PC-3 (cell line): ENCODE data around the gene DPYSL4. TPM values are rescaled to one million over a fixed set of nuclear protein-coding genes. Genes with fewer than 3 reads are reported as not detected.

Experiments
- ATAC-seq: fragments of 200-7000 bp; cut with Tn5 transposase; 2 replicates; pipeline ENCODE4 v1.9.1; 2020; ENCODE audit warnings: mild to moderate bottlenecking, moderate library complexity
- BruUV-seq: library from RNA; stranded (reverse); fragments of 400-500 nt; replicated peaks from 2 replicates; lab custom pipeline; 2021; lab: Mats Ljungman, UMichigan
- CTCF ChIA-PET: fragments of 300-600 bp; sonication (Branson Sonifier 250); formaldehyde crosslinking; loops from one replicate; lab custom pipeline; 2022; ENCODE audit warnings: antibody characterized with exemption; lab: Charles Lee
- POLR2A ChIA-PET: fragments of 300-600 bp; sonication (Branson Sonifier 250); formaldehyde crosslinking; loops from one replicate; lab custom pipeline; 2022; ENCODE audit warnings: antibody characterized with exemption; ENCODE audit not compliant: unreplicated experiment; lab: Charles Lee
- DNase-seq: peaks from one replicate; pipeline ENCODE4 v3.0.0-alpha.2; 2015
- H2AFZ ChIP-seq: fragments of 300-600 bp; sonication (generic); 2 replicates; pipeline ENCODE4 v1.6.0; 2016; ENCODE audit warnings: antibody characterized with exemption, low read length
- H3F3A ChIP-seq: fragments of 300-600 bp; sonication (generic); one replicate; pipeline ENCODE4 v1.6.0; 2017; ENCODE audit warnings: antibody characterized with exemption, low read length, control low read depth, mild to moderate bottlenecking; ENCODE audit not compliant: unreplicated experiment
- H3K27ac ChIP-seq: fragments of 300-600 bp; sonication (generic); 2 replicates; pipeline ENCODE4 v1.5.1; 2016; ENCODE audit warnings: mild to moderate bottlenecking, low read length
- H3K27me3 ChIP-seq: fragments of 300-600 bp; sonication (generic); 2 replicates; pipeline ENCODE4 v1.6.1; 2016; ENCODE audit warnings: low read length, mixed read lengths
- H3K36me3 ChIP-seq: fragments of 300-600 bp; sonication (generic); 2 replicates; pipeline ENCODE4 v1.6.1; 2016; ENCODE audit warnings: low read depth, mixed run types, low read length, mixed read lengths
- H3K4me1 ChIP-seq: fragments of 300-600 bp; sonication (generic); 2 replicates; pipeline ENCODE4 v1.5.1; 2016; ENCODE audit warnings: low read length; ENCODE audit not compliant: insufficient read depth
- H3K4me2 ChIP-seq: fragments of 300-600 bp; sonication (generic); 2 replicates; pipeline ENCODE4 v1.6.0; 2016; ENCODE audit warnings: low read length
- H3K4me3 ChIP-seq: fragments of 300-600 bp; sonication (generic); 2 replicates; pipeline ENCODE4 v1.5.1; 2016; ENCODE audit warnings: mild to moderate bottlenecking, low read length, mixed read lengths
- H3K79me2 ChIP-seq: fragments of 300-600 bp; sonication (generic); 2 replicates; pipeline ENCODE4 v1.6.1; 2017; ENCODE audit warnings: low read length, mixed read lengths
- H3K9ac ChIP-seq: fragments of 300-600 bp; sonication (generic); 2 replicates; pipeline ENCODE4 v1.6.0; 2016; ENCODE audit warnings: mild to moderate bottlenecking, low read length
- H3K9me2 ChIP-seq: fragments of 300-600 bp; sonication (generic); replicated peaks from 2 replicates; pipeline ENCODE4 v1.6.1; 2016; ENCODE audit warnings: mixed run types, low read length, mixed read lengths
- H3K9me3 ChIP-seq: fragments of 300-600 bp; sonication (generic); 2 replicates; pipeline ENCODE4 v1.6.1; 2016; ENCODE audit warnings: low read length, mixed read lengths
- H4K20me1 ChIP-seq: fragments of 300-600 bp; sonication (generic); 2 replicates; pipeline ENCODE4 v1.6.1; 2016; ENCODE audit warnings: low read length, mixed read lengths
- EZH2 ChIP-seq: fragments of 300-600 bp; sonication (generic); IDR thresholded peaks from one replicate; pipeline ENCODE4 v1.6.1; 2017; ENCODE audit warnings: antibody characterized with exemption, mild to moderate bottlenecking, low read length; ENCODE audit not compliant: unreplicated experiment
- EZH2phosphoT487 ChIP-seq: fragments of 300-600 bp; sonication (generic); IDR thresholded peaks from 2 replicates; pipeline ENCODE4 v1.6.1; 2018; ENCODE audit warnings: mild to moderate bottlenecking, antibody characterized with exemption, low read length, borderline replicate concordance
- intact Hi-C: fragments of 100-400 bp; cut with micrococcal nuclease; formaldehyde crosslinking; loops from 2 replicates; pipeline ENCODE4 v1.9.0; 2023
- total RNA-seq: library from RNA; depleted of rRNA; stranded (reverse); fragments of >200 nt; gene quantifications from 2 replicates; pipeline ENCODE4 v1.2.3, GENCODE V29; 2014
- TF ChIP-seq, protein P1 (sequence below): fragments of 300-600 bp; sonication (generic); conservative IDR thresholded peaks from 2 replicates; pipeline ENCODE4 v1.5.1; 2017; ENCODE audit warnings: antibody characterized with exemption, low read depth, mild to moderate bottlenecking, low read length

Gene DPYSL4
- total RNA-seq, 1 experiment from 2014 or later = 10.2 TPM

DNA sequence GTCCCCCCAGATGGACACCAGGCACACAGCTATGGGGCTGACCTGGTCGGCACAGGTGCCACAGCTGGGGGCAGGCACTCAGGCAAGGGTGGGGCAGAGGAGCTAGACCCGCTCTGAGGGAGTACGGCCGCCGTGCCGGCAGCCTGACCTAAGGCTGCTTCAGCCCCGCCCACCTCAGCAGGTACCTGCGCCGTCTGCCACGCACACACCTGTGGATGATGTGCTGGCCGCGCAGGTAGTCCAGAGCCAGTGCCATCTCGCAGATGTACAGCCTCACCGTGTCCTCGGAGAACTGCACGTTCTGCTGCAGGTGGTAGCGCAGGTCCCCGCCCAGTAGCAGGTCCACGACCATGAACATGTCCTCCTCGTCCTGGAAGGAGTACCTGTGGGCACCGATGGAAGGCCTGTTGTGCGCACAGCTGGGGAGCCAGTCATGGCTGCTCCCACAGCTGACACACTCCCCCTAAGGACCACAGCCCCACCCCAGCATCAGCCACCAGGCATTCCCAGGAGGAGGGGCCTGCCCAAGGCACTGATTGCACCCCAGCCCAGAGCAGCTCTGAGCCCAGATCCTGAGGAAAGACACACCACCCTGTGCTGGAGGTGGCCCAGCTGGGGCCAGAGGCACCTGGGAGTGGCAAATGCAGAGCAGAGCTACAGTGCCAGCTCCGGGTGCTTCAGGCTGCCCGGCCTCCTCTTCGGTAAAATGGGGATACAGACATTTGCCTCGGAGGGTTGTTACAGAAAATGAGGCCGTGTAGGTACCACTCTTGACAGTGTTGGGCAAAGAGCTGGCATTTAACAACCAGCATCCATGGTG is 40.0 kb downstream of the DPYSL4 start:
- H4K20me1 ChIP-seq = no peaks in the 10 kb centered on the region
- ChIA-PET POLR2A (no interaction called here), CTCF (no interaction called here)
- H3K36me3 ChIP-seq = no peaks in the 10 kb centered on the region
- no peak overlapping the region for H3K4me2 ChIP-seq
- H3F3A ChIP-seq = no peaks in the 10 kb centered on the region
- H3K9ac ChIP-seq = no peak overlapping the region
- DNase-seq (no peak), ATAC-seq (no peak)
- no peaks in the 10 kb centered on the region for H3K9me2 ChIP-seq
- no peaks in the 10 kb centered on the region for H3K27me3 ChIP-seq
- H3K79me2 ChIP-seq = no peaks in the 10 kb centered on the region
- H3K4me3 ChIP-seq = no peak overlapping the region
- no peak overlapping the region for H2AFZ ChIP-seq
- no TSS peak for BruUV-seq
- no peak overlapping the region for H3K27ac ChIP-seq
- intact Hi-C loops = no loop called here
- no peak for TF ChIP-seq EZH2phosphoT487
- TF ChIP-seq, protein P1, sequence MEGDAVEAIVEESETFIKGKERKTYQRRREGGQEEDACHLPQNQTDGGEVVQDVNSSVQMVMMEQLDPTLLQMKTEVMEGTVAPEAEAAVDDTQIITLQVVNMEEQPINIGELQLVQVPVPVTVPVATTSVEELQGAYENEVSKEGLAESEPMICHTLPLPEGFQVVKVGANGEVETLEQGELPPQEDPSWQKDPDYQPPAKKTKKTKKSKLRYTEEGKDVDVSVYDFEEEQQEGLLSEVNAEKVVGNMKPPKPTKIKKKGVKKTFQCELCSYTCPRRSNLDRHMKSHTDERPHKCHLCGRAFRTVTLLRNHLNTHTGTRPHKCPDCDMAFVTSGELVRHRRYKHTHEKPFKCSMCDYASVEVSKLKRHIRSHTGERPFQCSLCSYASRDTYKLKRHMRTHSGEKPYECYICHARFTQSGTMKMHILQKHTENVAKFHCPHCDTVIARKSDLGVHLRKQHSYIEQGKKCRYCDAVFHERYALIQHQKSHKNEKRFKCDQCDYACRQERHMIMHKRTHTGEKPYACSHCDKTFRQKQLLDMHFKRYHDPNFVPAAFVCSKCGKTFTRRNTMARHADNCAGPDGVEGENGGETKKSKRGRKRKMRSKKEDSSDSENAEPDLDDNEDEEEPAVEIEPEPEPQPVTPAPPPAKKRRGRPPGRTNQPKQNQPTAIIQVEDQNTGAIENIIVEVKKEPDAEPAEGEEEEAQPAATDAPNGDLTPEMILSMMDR = no peak
- TF ChIP-seq EZH2 = no peak
- no peaks in the 10 kb centered on the region for H3K9me3 ChIP-seq
- H3K4me1 ChIP-seq = no peaks in the 10 kb centered on the region

DNA sequence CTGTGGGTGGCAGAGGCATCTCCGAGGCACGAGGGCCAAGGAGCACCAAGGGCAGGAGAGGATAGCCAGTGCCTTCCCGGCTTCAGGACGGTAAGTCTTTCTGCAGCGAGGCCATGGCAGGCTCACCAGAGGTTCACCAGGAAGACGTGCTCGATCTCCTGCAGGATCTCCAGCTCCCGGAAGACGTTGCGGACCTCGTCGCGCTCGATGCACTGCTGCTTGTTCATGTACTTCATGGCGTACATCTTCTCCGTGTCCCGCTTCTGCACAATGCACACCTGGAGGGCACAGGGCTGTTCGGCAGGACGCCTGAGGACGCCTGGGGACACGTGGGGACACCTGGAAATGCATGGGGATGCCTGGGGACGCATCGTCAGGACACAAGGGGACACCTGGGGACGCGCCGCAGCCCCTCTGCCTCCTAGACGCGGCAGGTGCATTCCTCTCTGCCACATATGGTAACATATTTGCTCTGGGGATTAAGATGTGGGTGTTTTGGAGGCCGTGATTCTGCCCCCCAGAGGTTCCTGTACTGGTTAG is 41.2 kb downstream of the DPYSL4 start:
- no peak overlapping the region for H3K27ac ChIP-seq
- TF ChIP-seq, protein P1 = no peak
- no peak for TF ChIP-seq EZH2phosphoT487
- TF ChIP-seq EZH2 = no peak
- H3K79me2 ChIP-seq = no peaks in the 10 kb centered on the region
- H3K9ac ChIP-seq = no peak overlapping the region
- H3F3A ChIP-seq = no peaks in the 10 kb centered on the region
- DNase-seq = no peak
- ChIA-PET POLR2A (no interaction called here), CTCF (no interaction called here)
- no peak overlapping the region for H2AFZ ChIP-seq
- H3K4me3 ChIP-seq = no peak overlapping the region
- intact Hi-C loops = no loop called here
- BruUV-seq = no TSS peak
- H3K36me3 ChIP-seq = no peaks in the 10 kb centered on the region
- H3K9me3 ChIP-seq = no peaks in the 10 kb centered on the region
- no peak overlapping the region for H3K4me2 ChIP-seq
- no peak for ATAC-seq
- H3K4me1 ChIP-seq = no peaks in the 10 kb centered on the region
- no peaks in the 10 kb centered on the region for H4K20me1 ChIP-seq
- H3K9me2 ChIP-seq = no peaks in the 10 kb centered on the region
- H3K27me3 ChIP-seq = no peaks in the 10 kb centered on the region

DNA sequence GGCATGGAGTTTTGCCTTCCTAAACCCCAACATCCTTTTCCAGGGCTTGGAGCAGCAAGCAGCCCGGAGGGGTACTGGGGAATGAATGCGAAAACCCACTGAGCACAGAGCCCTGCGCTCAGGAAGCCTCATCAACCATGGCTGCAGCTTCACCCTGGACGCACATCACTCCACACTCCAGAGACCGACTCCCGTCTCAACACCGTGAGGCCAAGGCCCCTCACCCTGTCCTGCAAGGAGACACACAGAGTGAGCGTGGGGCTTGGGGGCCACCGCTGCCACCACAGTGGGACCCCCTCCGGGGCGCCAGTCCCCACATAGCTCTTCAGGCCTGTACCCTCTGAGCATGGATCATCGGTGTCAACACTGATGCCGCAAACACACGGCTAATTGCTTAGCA is 41.9 kb downstream of the DPYSL4 start:
- H3K9ac ChIP-seq = no peak overlapping the region
- no peaks in the 10 kb centered on the region for H3F3A ChIP-seq
- no peaks in the 10 kb centered on the region for H3K9me3 ChIP-seq
- H3K27ac ChIP-seq = no peak overlapping the region
- H3K27me3 ChIP-seq = no peaks in the 10 kb centered on the region
- H3K4me2 ChIP-seq = no peak overlapping the region
- H3K4me1 ChIP-seq = no peaks in the 10 kb centered on the region
- no peaks in the 10 kb centered on the region for H3K79me2 ChIP-seq
- H4K20me1 ChIP-seq = no peaks in the 10 kb centered on the region
- no peaks in the 10 kb centered on the region for H3K9me2 ChIP-seq
- intact Hi-C loops = no loop called here
- H2AFZ ChIP-seq = no peak overlapping the region
- H3K4me3 ChIP-seq = no peak overlapping the region
- ChIA-PET POLR2A (no interaction called here), CTCF (no interaction called here)
- no peak for ATAC-seq
- TF ChIP-seq EZH2phosphoT487 (no peak), EZH2 (no peak)
- TF ChIP-seq, protein P1 = no peak
- no TSS peak for BruUV-seq
- no peaks in the 10 kb centered on the region for H3K36me3 ChIP-seq
- DNase-seq = no peak
